HG03520 (cell line): Measurements from ENCODE around the gene PRDM10.

Source experiments
- ATAC-seq: cut with Tn5 transposase; IDR thresholded peaks from one replicate; pipeline ENCODE4 v1.9.1; 2021; ENCODE audit warnings: mild to moderate bottlenecking, moderate library complexity; ENCODE audit not compliant: unreplicated experiment

Gene PRDM10

GRCh38 chr11:130008326-130008725 is 5.7 kb upstream of the PRDM10 start:
- no peak for ATAC-seq

- no peak for ATAC-seq
Measured at GRCh38 chr11:130006929-130007328, 4.3 kb upstream of the PRDM10 start.

GRCh38 chr11:130003717-130004001 is 1.0 kb upstream of the PRDM10 start:
- ATAC-seq: peak; percentile 14

- ATAC-seq: peak; percentile 74
Measured at GRCh38 chr11:130002846-130003716, 446 bp upstream of the PRDM10 start.

- ATAC-seq: peak; percentile 14
Measured at GRCh38 chr11:130001461-130002351, 929 bp downstream of the PRDM10 start.

GRCh38 chr11:130000552-130001176 is 2.0 kb downstream of the PRDM10 start:
- no peak for ATAC-seq

GRCh38 chr11:129999407-129999806 is 3.2 kb downstream of the PRDM10 start:
- no peak for ATAC-seq

- no peak for ATAC-seq
Measured at GRCh38 chr11:129998905-129999304, 3.7 kb downstream of the PRDM10 start.

GRCh38 chr11:129998107-129998506 is 4.5 kb downstream of the PRDM10 start:
- no peak for ATAC-seq

- ATAC-seq: no peak
Measured at GRCh38 chr11:129997513-129997912, 5.1 kb downstream of the PRDM10 start.

GRCh38 chr11:129996113-129996870 is 6.3 kb downstream of the PRDM10 start:
- no peak for ATAC-seq

- ATAC-seq: no peak
Measured at GRCh38 chr11:129995163-129995562, 7.5 kb downstream of the PRDM10 start.

- peak; percentile 83 for ATAC-seq
Measured at GRCh38 chr11:129992161-129992944, 10.3 kb downstream of the PRDM10 start.

GRCh38 chr11:129989149-129989813 is 13.4 kb downstream of the PRDM10 start:
- no peak for ATAC-seq

- no peak for ATAC-seq
Measured at GRCh38 chr11:129987950-129988349, 14.7 kb downstream of the PRDM10 start.

GRCh38 chr11:129985823-129986222 is 16.8 kb downstream of the PRDM10 start:
- no peak for ATAC-seq

GRCh38 chr11:129980086-129980485 is 22.5 kb downstream of the PRDM10 start:
- no peak for ATAC-seq

- no peak for ATAC-seq
Measured at GRCh38 chr11:129979046-129979605, 23.5 kb downstream of the PRDM10 start.

- ATAC-seq: no peak
Measured at GRCh38 chr11:129978447-129978846, 24.2 kb downstream of the PRDM10 start.
